ENCODE results near the gene MS4A6E. TPM values are rescaled to one million over a fixed set of nuclear protein-coding genes. Genes with fewer than 3 reads are reported as not detected.
"Not testable (repeated sequence)": the region's sequence is repeated elsewhere in the genome, so short reads cannot be mapped to it uniquely, and the experiment has no call there.

Gene MS4A6E
- total RNA-seq, 1 donor from 2014 or later = not detected

- ATAC-seq = no peak
Observed at GRCh38 chr11:60336767-60337391, 9.8 kb downstream of the MS4A6E start.

DNA sequence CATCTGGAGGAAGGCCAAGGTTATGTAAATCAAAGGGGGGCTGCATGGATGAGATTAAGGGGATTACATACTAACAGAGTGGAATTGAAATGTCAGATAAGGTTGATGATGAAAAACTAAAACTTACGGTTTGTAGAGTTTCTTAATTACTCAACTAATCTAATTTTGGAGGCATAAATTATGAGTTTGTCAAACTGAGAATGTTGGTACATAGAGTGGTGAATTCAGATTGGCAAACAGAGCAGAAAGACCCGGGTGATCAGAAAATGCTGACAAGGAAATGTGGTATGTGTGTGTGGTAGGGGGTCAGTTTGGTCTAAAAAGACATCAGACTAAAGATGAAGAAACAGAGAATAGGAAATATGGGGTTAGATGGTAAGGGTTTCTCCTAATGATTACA lies 11.0 kb downstream of the MS4A6E start:
- no peak for ATAC-seq

- no peak for ATAC-seq
Observed at GRCh38 chr11:60339356-60339755, 12.3 kb downstream of the MS4A6E start.

GRCh38 chr11:60343094-60343704 lies 16.1 kb downstream of the MS4A6E start:
- ATAC-seq = no peak

GRCh38 chr11:60344146-60344545 lies 17.1 kb downstream of the MS4A6E start:
- ATAC-seq = no peak

- no peak for ATAC-seq
Observed at GRCh38 chr11:60345489-60345888, 18.4 kb downstream of the MS4A6E start.

DNA sequence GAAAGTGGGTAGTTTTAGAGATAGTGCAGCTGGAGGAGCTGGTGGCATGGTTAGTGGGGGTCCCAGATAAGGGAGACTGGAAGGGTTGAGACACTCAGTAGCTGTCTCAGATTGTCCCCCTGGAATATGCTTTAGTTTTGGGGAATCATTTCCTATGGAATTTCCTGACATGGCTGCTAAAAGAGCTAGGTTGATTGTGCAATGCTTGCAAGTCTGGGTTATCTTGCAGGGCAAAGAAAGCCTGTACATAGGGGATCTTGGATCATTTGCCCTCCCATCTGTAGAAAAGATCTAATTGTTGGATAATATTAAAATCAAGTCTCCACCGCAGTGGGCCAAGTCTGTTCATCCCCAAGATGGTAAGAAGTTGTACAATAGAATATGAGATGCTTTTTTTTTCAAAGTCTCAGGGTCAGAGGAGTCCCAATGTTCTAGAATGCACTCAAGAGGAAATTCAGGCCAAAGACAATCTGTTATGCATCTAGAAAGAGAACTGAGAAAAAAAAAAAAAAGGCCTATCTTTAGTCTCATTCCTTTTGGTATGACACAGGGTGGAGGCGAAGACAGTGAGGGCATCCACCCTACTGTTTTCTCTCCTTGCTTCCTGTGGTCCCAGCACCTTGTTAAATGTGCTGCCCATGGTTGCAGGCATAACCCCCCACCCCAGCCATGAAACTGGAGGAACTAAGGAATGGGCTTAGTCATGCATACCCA lies 20.2 kb downstream of the MS4A6E start:
- no peak for ATAC-seq

GRCh38 chr11:60348116-60348515 lies 21.1 kb downstream of the MS4A6E start:
- no peak for ATAC-seq

DNA sequence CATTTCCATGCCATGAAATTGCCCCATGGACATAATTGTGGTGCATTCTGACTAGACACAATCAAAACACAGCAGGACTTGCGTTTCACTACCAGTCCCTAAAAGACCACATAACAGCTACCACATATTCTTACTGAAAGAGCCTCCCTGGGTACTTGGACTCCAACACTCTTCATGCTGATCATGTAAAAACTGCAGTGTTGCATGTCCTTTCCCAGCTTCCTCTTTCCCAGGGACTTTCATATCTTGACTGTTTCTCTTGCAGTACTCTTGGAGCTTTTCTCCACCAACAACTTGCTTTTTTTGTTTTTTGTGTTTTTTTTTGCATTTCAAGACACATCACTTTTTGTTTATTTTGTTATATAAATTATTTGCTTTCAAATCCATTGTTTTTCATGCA lies 22.9 kb downstream of the MS4A6E start:
- no peak for ATAC-seq

- no peak for ATAC-seq
Observed at GRCh38 chr11:60357771-60358170, 30.7 kb downstream of the MS4A6E start.

DNA sequence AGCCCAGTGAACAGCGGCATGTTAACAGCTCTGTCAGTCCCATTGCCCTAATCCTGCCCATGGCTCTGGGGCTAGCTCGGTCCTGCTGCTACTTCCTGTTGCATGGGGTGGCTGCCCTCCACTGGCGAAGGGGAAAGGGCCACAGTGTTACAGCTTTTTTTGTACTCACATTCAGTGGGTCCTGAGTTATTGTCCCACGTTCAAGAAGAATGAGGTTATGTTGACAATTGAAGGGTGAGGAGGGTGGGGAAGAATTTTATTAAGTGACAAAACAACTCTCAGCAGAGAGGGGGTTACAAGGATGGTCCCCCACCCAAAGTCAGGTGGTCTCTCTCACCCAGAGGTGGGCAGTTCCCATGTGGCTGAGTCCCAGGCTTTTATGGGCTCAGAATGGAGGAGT lies 33.6 kb downstream of the MS4A6E start:
- no peak for ATAC-seq

GRCh38 chr11:60362241-60362640 lies 35.2 kb downstream of the MS4A6E start:
- ATAC-seq = no peak

- ATAC-seq = peak; percentile 77
Observed at GRCh38 chr11:60363542-60364470, 36.8 kb downstream of the MS4A6E start.

DNA sequence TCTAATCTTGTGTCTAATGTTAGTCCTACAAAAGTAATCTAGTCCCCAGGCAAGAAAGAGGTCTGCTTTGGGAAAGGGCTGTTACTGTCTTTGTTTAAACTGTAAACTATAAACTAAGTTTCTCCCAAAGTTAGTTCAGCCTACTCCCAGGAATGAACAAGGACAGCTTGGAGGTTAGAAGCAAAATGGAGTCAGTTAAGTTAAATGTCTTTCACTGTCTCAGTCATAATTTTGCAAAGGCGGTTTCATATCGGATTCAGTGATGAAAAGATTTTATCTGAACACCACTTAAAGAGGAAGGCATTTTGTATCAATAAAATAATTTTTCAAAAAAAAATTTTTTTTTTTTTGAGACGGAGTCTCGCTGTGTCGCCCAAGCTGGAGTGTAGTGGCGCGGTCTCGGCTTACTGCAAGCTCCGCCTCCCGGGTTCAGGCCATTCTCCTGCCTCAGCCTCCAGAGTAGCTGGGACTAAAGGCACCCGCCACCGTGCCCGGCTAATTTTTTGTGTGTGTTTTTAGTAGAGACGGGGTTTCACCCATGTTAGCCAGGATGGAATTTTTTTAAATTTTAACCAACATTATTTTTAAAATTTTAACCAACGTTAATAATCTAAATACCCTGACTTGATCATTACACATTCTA lies 39.3 kb downstream of the MS4A6E start:
- not testable (repeated sequence) for ATAC-seq

DNA sequence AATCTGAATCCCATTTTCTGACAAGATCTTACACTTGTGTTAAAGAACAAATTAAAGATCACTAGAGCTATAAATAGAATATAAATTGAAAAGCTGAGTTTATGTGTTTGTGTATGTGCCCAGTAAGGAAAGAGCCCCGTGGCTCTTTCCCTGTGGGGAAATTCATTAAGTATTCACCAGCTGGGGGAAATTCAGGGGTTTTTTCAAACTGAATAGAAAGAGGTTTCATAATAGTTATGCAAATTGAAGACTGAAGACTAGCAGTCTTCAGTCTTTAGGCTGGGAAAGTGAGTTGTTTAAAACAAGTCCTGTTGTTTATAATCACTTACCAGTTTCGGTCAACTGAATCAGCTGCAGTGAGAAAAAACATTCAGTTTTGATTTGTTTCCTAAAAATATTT lies 40.0 kb downstream of the MS4A6E start:
- ATAC-seq = no peak

DNA sequence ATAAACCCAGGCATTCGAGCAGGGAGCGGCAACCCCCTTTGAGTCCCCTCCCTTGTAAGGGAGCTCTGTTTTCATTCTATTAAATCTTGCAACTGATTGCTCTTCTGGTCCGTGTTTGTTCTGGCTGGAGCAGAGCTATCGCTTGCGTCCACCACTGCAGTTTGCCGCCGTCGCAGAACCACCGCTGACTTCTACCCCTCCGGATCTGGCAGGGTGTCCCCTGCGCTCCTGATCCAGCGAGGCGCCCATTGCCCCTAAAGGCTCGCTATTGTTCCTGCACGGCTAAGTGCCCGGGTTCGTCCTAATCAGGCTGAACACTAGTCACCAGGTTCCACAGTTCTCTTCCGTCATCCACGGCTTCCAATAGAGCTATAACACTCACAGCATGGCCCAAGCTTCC lies 40.8 kb downstream of the MS4A6E start:
- no peak for ATAC-seq

DNA sequence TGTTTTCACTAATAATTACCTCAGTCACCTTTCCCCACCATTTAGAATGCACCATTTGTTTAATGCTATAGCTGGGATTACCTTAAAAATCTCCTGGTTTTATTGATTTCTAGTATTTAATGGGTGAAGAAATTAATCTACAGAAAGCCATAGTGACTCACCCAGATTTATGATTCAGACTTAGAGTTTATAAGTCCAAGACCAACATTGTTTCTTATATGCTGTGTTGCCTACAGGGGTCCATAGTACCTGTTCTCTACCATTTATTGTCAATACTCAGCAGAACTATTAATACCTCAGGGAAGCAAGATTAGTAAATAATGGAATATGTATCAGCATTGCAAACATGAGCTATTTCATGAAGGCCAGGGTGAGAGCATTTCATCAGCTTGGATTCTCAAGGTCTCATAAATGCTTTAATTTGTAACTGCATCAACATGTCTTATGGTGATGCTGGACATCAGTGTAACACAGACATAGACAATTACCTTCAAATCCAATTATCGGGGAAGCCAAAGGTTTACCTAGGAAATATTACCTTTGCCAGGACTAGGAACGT lies 43.3 kb downstream of the MS4A6E start:
- ATAC-seq = no peak

- ATAC-seq = no peak
Observed at GRCh38 chr11:60370811-60371298, 43.8 kb downstream of the MS4A6E start.

DNA sequence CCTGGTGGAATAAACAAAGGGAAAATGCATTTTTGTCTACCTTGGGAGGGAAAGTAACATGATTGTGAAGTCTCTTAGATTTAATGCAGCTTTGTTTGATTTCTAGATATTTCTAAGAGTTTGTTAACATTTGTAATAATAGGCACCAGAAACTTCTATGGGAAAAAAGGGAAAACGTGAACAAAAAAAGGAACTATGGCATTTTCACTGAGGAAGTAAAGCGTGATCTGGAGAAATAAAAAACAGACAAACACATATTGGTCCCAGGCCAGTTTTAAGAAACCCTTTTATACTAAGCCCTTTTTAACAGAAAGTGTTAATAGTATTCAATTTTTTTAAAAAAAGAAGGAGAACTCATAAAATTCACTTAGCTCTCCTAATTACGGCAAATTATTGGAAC lies 44.3 kb downstream of the MS4A6E start:
- no peak for ATAC-seq

DNA sequence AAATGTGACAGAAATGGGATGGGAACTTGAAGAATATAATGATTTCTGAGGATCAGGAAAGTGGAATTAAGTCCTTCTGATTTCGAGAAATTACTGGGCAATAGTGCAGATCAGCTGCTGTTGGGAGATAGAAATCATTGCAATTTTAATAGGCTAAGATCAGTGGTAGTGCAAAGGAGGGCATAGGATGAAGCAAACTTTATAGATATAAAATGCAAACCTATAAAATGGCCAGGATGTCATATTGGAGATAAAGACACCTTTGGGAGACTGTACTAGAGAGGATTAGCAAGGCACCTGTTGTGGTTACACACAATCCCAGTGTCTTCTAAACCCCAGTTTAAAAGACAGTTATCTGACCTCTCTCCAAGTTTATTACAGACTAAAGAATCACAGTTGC lies 44.8 kb downstream of the MS4A6E start:
- ATAC-seq = no peak

GRCh38 chr11:60372767-60373166 lies 45.7 kb downstream of the MS4A6E start:
- no peak for ATAC-seq

GRCh38 chr11:60375316-60375715 lies 48.3 kb downstream of the MS4A6E start:
- ATAC-seq = no peak

All from esophagus mucosa (tissue), 1 donor.